ENCODE results near the gene THTPA.
A peak's percentile ranks its signal among the peaks of the same experiment; 100 is the strongest.
"Not testable (repeated sequence)": the region's sequence is repeated elsewhere in the genome, so short reads cannot be mapped to it uniquely, and the experiment has no call there.

THTPA gene

DNA sequence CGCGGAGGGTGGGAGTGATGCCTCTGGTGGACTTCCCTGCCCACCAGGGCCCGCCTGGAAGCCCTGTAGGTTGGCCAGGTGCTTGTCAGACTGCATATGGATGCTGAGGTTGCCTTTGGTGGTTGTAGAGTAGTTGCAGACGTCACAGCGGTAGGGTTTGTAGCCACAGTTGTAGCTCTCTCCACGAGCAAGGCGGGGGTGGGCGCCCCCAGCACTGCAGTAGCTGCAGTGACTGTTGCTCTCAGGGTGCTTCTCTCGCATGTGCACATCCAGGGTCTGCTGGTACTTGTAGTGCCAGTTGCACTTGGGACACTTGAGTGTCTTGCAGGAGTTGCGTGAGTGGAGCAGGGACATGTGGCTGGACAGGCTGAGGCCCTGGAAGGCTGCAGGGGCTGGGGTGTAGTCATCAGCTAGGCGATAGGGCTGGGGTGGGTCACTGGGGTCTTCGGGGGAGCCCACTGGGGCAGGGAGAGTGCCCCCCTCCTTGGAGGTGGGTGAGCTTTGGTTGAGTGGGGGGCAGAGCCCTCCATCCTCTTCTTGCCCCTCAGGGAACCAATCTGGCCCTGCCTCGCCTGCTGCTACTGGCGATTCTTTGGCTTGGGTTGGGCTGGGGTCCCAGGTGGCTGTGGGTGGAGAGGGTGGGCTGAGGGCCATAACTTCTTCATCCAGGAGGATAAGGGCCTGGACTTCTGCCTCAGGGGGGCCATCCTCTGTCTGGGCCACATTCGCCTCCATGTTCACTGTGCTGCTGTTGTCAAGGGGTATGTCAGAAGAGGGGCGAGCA lies 22.2 kb upstream of the THTPA start:
- DNase-seq: no peak

GRCh38 chr14:23535943-23536342 lies 20.1 kb upstream of the THTPA start:
- DNase-seq: no peak

GRCh38 chr14:23536494-23536893 lies 19.6 kb upstream of the THTPA start:
- no peak for DNase-seq

DNA sequence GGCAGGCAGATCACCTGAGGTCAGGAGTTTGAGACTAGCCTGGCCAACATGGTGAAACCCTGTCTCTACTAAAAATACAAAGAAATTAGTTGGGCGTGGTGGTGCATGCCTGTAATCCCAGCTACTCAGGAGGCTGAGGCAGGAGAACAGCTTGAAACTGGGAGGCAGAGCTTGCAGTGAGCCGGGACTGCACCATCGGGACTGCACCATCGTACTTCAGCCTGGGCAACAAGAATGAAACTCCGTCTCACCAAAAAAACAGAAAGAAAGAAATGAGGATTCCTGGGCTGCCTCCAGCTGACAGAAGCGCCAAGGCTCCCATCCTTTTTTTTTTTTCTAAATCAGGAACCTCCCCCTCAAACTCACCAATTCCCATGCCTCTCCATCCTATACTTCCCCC lies 19.2 kb upstream of the THTPA start:
- DNase-seq: not testable (repeated sequence)

GRCh38 chr14:23537351-23538049 lies 18.6 kb upstream of the THTPA start:
- DNase-seq: no peak

DNA sequence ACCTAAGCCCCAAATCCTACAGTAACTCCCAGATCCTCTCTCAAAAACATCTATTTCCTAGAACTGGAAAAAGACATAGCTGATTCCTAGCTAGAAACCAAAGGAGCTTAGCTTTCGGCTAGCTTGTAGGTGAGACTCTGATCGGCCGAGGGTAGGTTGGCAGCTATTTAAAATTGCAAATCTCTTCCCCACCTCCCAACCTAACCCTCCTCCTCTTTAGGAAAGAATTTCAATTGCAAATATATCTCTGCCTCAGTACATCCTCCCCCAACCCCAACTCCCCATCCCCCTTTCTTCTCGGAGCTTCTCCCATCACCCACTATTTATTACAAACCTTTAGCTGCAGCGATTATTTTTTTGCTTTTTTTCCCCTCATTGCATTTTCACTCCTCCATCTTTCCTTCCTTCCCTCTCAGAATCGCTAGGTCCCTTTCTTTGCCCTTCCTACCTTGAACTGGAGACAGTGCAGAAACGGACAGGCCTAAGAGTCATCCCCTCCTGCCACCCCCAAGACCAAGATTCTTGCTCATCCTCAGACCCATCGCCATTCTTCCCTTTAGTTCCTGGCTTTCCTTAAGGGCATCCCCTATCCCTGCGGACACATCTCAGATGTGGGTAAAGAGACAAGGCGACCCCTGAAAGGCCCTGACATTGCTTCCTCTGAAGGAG lies 17.9 kb upstream of the THTPA start:
- no peak for DNase-seq

GRCh38 chr14:23538785-23539184 lies 17.3 kb upstream of the THTPA start:
- DNase-seq: no peak

DNA sequence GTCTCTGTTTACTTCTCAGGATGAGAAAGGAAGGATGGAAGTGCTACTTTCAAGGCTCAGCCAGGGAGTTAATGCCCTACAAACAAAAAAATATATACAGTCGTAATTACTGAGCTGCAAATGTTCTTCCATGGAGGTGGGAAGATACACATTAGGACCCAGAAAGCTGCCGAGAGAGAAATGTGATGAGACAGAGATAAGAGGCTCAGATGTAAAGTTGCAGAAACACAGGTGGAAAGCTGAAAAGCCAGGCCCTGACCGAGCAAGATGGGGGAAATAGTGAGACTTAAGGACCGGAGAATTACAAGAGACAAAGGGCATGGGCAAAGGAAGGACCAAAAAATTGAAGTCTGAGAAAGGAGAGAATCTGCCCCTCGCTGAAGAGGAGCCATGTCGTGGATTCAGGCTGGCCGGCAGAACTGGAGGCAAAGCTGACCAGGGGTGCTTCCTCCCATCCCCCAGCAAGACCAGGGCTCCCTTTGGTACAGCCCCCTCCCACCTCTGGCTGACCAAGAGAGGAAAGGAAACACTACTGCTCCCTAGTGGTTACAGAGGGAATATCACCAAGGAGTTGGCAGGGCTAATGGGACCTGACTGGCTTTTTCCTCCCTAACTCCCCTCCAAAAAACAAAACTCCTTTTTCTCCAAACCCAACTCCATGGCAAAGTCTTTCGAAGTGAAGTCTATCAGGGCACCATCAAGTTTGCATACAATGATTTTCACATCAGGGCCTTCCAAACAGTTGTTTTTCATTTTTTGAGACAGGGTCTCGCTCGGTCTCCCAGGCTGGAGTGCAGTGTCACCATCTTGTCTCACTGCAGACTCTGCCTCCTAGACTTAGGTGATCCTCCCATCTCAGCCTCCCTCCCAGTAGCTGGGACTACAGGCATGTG lies 16.6 kb upstream of the THTPA start:
- peak; percentile 53 for DNase-seq

DNA sequence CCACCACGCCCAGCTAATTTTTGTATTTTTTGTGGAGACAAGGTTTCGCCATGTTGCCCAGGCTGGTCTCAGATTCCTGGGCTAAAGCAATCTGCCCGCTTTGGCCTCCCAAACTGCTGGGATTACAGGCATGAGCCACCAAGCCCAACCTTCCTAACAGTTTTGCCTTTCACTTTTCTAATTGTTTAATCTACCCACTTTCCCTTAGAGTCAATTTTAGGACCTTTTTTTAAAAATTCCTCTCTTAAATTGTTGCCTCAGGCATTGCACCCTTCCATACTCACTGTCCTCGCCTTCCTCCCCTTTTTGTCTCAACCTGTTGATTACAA lies 16.0 kb upstream of the THTPA start:
- no peak for DNase-seq

GRCh38 chr14:23542261-23542660 lies 13.8 kb upstream of the THTPA start:
- no peak for DNase-seq

DNA sequence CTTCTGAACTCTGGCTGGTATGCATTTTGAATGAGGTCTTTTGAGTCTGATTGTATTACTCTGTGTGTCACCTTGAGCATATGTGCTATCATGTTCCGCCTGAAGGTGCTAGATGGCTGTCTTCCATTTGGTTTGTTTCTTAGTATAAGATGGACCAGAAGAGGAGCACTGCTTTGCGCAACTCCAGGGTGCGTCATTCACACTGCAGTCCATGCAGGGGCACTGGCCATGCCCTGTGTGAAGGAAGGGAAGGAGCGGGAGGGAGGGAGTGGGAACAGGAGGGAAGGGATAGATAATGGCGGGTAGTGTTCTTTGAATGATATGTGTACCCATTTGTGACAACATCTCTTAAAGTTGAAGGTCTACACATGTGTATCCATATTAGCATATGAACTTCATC lies 12.7 kb upstream of the THTPA start:
- DNase-seq: no peak

GRCh38 chr14:23544511-23545447 lies 11.3 kb upstream of the THTPA start:
- no peak for DNase-seq

- DNase-seq: no peak
These were observed 10.2 kb upstream of the THTPA start for GRCh38 chr14:23545740-23546365.

DNA sequence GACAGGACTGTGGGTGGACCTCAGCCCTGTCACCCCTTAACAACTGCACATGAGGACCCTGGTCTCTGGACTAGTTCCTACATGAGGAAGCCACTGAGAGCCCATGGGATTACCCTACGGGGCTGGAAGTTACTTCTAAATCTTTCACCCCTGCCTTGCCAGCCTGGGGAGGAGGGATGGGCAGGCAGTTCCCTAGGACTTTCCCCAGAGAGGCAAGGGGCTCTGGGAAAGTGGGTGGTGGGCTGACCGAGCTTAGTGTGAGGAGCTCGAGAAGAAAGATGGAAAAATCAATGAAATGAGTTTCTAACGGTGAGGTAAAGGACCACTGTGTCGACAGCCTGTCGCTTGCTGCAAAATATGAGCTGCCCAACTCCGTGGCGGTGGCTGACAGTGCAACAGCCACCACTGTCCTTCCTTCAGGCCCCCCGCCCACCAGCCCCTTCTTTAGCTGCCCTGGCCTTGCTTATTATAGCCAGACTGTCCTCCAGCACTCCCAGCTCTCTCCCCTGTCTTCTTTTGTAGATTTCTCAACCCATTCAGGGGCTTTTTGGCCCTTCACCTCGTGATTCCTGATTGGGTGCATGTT lies 9.5 kb upstream of the THTPA start:
- DNase-seq: no peak

DNA sequence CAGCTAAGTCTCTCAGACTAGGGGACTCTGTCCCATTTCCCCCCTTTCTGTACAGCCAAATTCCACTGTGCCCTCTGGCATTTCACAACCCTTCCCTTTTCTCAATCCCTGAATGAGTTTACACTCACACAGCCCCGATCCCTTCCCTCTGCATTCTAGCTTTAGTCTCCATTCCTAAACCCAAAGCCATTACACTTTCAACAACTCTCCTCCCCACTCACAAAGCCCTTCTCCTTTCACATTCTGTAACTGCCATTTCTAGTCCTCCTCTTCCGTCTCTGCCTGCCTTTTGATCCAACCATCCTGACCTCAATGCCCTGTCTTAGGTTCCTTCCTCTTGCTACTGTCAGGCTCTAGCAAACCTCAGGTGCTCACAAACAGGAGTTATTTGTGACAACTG lies 8.1 kb upstream of the THTPA start:
- no peak for DNase-seq

DNA sequence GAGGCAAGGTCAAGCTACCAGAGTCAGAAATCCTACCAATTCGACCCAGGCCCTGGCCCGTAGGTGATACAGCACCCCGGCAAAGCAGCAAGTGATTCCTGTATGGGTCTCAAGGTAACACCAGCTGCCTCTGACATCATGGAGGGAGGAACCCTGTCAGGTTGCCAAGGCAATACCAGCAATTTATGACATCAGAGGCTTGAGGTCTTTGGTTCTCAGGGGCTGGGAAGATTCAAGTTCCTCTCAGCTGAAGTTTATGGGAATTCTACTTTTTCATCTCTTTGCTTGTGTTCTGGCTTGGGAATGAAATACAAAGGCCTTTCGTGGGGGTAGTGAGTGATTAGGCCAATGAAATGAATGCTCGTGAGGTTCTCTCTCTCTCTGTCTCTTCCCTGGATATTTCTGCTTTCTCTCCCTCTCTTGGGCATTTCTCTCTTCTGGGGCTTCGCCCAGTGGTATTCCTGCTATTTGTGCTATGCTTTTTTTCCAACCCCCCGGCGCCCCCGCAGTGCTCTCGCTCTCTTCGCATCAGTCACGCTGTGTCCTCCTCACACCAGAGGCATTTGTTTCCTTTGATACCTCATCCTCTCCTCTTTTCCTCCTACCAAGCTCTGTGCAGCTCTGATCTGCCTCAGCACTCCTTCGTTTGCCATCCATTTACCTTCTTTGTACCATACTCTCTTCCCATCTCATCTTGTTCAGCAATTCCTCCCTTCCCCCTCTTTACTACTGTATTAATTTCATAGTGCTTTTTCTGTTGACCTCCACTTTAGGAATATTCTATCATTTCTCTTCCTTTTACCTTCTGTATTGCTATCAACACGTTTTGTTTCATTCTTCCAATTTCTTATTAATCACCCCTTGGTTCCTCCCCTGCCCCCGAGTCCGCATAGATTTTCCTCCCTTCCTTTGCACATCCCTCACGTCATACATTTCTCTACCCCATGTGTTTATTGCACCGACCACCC lies 7.4 kb upstream of the THTPA start:
- no peak for DNase-seq

DNA sequence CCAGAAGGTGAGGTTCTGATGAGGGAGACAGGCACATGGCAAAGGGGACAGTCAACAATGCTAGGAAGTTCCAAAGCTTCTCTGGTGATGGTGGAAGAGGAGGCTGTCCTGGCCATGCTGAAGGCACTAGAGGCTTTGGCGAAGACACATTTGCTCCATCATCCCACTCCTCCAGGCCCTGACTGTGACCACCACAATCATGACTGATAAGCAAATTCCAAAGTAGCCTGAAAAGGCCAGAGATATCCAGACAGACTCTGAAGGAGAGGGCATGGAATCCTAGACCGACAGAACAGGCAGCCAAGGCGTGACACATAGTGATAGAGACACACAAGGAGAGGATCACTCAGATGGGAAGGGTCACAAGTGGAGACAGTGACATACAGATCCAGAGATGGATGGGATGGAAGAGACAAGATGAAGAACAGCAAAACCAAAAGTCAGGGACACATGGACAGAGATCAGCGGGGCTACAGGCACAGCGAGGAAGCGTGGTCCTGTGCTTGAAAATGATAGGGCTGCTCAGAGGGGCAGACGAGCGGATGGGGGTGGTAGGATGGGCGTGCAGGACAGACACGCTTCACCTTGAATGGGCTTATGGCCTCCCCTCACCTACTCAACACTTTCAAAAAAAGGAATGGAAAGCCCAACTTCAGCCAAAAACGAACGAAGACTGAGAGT lies 5.8 kb upstream of the THTPA start:
- no peak for DNase-seq

- DNase-seq: no peak
These were observed 5.2 kb upstream of the THTPA start for GRCh38 chr14:23550812-23551265.
